ELR (cell line): ENCODE results near the gene FOXJ3.

Experiments
- DNase-seq: peaks from one replicate; pipeline ENCODE4 v3.0.0-alpha.2; 2015; ENCODE audit warnings: low read depth

Gene FOXJ3

GRCh38 chr1:42311138-42311537 lies 23.9 kb downstream of the FOXJ3 start:
- DNase-seq, result no peak

- DNase-seq, result no peak
Observed at GRCh38 chr1:42306977-42307376, 28.1 kb downstream of the FOXJ3 start.

GRCh38 chr1:42305639-42306038 lies 29.4 kb downstream of the FOXJ3 start:
- no peak for DNase-seq

- DNase-seq, result no peak
Observed at GRCh38 chr1:42302034-42302433, 33.0 kb downstream of the FOXJ3 start.

- no peak for DNase-seq
Observed at GRCh38 chr1:42298520-42298919, 36.5 kb downstream of the FOXJ3 start.

GRCh38 chr1:42295816-42296215 lies 39.2 kb downstream of the FOXJ3 start:
- no peak for DNase-seq

- DNase-seq, result peak; percentile 64
Observed at GRCh38 chr1:42290130-42290529, 44.9 kb downstream of the FOXJ3 start.

- no peak for DNase-seq
Observed at GRCh38 chr1:42288311-42288985, 46.6 kb downstream of the FOXJ3 start.

GRCh38 chr1:42282867-42283583 lies 52.0 kb downstream of the FOXJ3 start:
- DNase-seq, result peak; percentile 31

- peak; percentile 8 for DNase-seq
Observed at GRCh38 chr1:42282024-42282579, 52.9 kb downstream of the FOXJ3 start.

GRCh38 chr1:42280821-42281220 lies 54.2 kb downstream of the FOXJ3 start:
- DNase-seq, result no peak

- DNase-seq, result no peak
Observed at GRCh38 chr1:42279055-42279454, 56.0 kb downstream of the FOXJ3 start.

- no peak for DNase-seq
Observed at GRCh38 chr1:42272920-42273319, 62.1 kb downstream of the FOXJ3 start.

- no peak for DNase-seq
Observed at GRCh38 chr1:42267904-42268303, 67.1 kb downstream of the FOXJ3 start.

GRCh38 chr1:42266253-42267135 lies 68.5 kb downstream of the FOXJ3 start:
- no peak for DNase-seq

GRCh38 chr1:42264511-42265190 lies 70.4 kb downstream of the FOXJ3 start:
- no peak for DNase-seq

- no peak for DNase-seq
Observed at GRCh38 chr1:42263019-42263418, 72.0 kb downstream of the FOXJ3 start.

- no peak for DNase-seq
Observed at GRCh38 chr1:42260376-42261070, 74.5 kb downstream of the FOXJ3 start.

GRCh38 chr1:42259739-42260064 lies 75.3 kb downstream of the FOXJ3 start:
- peak; percentile 42 for DNase-seq

- no peak for DNase-seq
Observed at GRCh38 chr1:42259059-42259738, 75.8 kb downstream of the FOXJ3 start.

- DNase-seq, result no peak
Observed at GRCh38 chr1:42258218-42258617, 76.8 kb downstream of the FOXJ3 start.
